ENCODE results near the gene CDADC1.

The CDADC1 gene

DNA sequence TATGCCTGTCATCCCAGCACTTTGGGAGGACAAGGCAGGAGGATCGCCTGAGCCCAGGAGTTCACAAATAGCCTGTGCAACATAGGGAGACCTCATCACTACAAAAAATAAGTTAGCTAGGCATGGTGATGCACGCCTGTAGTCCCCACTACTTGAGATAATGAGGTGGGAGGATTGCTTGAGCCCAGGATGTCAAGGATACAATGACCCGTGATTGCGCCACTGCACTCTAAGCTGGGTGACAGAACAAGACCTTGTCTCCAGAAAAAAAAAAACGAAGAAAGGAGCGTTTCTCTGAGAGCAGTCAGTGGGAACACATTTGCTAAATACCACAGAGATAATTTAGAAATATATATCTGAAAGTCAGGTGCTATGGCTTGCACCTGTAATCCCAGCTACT lies 11.9 kb downstream of the CDADC1 start:
- no peaks in the 10 kb centered on the region for H3F3A ChIP-seq (ENCODE audit: control insufficient read depth, insufficient read depth)
- H3K27me3 ChIP-seq (ENCODE audit: control insufficient read depth, low read length): no peaks in the 10 kb centered on the region
- no peak overlapping the region for H3K4me2 ChIP-seq (ENCODE audit: low read length)
- H4K20me1 ChIP-seq (ENCODE audit: control insufficient read depth, insufficient read depth, low read depth, low read length): no peaks in the 10 kb centered on the region
- no peaks in the 10 kb centered on the region for H3K4me1 ChIP-seq (ENCODE audit: control insufficient read depth, low read length)
- H3K4me3 ChIP-seq (ENCODE audit: low read length): no peak overlapping the region
- TF ChIP-seq, protein P1, sequence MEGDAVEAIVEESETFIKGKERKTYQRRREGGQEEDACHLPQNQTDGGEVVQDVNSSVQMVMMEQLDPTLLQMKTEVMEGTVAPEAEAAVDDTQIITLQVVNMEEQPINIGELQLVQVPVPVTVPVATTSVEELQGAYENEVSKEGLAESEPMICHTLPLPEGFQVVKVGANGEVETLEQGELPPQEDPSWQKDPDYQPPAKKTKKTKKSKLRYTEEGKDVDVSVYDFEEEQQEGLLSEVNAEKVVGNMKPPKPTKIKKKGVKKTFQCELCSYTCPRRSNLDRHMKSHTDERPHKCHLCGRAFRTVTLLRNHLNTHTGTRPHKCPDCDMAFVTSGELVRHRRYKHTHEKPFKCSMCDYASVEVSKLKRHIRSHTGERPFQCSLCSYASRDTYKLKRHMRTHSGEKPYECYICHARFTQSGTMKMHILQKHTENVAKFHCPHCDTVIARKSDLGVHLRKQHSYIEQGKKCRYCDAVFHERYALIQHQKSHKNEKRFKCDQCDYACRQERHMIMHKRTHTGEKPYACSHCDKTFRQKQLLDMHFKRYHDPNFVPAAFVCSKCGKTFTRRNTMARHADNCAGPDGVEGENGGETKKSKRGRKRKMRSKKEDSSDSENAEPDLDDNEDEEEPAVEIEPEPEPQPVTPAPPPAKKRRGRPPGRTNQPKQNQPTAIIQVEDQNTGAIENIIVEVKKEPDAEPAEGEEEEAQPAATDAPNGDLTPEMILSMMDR (IDR thresholded peaks at IDR 0.05; ENCODE audit: low read depth, low read length, poor library complexity, severe bottlenecking): no peak
- TF ChIP-seq EZH2phosphoT487 (IDR thresholded peaks at IDR 0.05; ENCODE audit: borderline replicate concordance, low read length): no peak
- H3K79me2 ChIP-seq (ENCODE audit: control insufficient read depth, low read length): no peaks in the 10 kb centered on the region
- H3K9me3 ChIP-seq (ENCODE audit: control insufficient read depth, insufficient read depth, low read length): no peaks in the 10 kb centered on the region
- peaks cover 41% of the 10 kb centered on the region for H3K36me3 ChIP-seq (ENCODE audit: control insufficient read depth, low read length)
- H3K9me2 ChIP-seq (replicated peaks; ENCODE audit: control insufficient read depth, low read length): no peaks in the 10 kb centered on the region
- H3K27ac ChIP-seq (ENCODE audit: low read depth, low read length): no peak overlapping the region

DNA sequence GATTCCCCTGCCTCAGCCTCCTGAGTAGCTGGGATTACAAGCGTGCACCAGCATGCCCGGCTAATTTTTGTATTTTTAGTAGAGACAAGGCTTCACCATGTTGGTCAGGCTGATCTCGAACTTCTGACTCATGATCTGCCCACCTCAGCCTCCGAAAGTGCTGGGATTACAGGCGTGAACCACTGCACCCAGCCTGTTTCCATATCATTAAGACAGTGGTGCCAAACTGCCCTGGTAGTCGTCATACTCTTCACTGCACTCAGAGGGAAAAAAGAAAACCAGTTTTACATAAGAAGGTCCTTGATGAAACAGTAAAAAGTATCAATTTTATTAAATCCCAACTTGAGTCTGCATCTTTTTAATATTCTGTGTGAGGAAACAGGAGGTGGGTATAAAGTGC lies 14.9 kb downstream of the CDADC1 start:
- H3K27ac ChIP-seq (ENCODE audit: low read depth, low read length): no peak overlapping the region
- H3K79me2 ChIP-seq (ENCODE audit: control insufficient read depth, low read length): no peaks in the 10 kb centered on the region
- H3F3A ChIP-seq (ENCODE audit: control insufficient read depth, insufficient read depth): no peaks in the 10 kb centered on the region
- no peaks in the 10 kb centered on the region for H4K20me1 ChIP-seq (ENCODE audit: control insufficient read depth, insufficient read depth, low read depth, low read length)
- no peak overlapping the region for H3K4me3 ChIP-seq (ENCODE audit: low read length)
- H3K9me2 ChIP-seq (replicated peaks; ENCODE audit: control insufficient read depth, low read length): no peaks in the 10 kb centered on the region
- H3K36me3 ChIP-seq (ENCODE audit: control insufficient read depth, low read length): peaks cover 27% of the 10 kb centered on the region
- no peaks in the 10 kb centered on the region for H3K27me3 ChIP-seq (ENCODE audit: control insufficient read depth, low read length)
- H3K4me2 ChIP-seq (ENCODE audit: low read length): no peak overlapping the region
- no peaks in the 10 kb centered on the region for H3K4me1 ChIP-seq (ENCODE audit: control insufficient read depth, low read length)
- no peaks in the 10 kb centered on the region for H3K9me3 ChIP-seq (ENCODE audit: control insufficient read depth, insufficient read depth, low read length)
- TF ChIP-seq, protein P1 (IDR thresholded peaks at IDR 0.05; ENCODE audit: low read depth, low read length, poor library complexity, severe bottlenecking): no peak

DNA sequence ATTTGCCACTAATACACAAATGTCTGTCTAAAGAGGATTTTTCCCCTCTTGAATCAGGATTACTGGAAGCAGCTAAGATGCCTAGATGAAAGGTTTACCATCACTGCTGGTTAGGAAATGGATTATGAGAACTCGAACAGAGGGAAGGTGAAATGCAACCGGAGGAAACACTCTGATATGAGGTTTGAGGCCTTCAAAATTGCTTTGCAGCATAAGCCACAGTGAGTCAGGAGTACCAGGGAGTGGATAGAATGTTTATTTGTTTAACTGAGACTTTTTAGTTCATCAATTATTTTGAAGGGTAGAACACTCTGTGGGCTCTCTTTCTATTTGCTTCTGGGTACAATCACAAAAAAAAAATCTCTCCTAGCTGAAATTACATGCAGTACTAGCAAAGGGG lies 18.1 kb downstream of the CDADC1 start:
- Histone ChIP-seq H3F3A (ENCODE audit: control insufficient read depth, insufficient read depth) (no peaks in the 10 kb centered on the region), H3K4me2 (ENCODE audit: low read length) (no peak overlapping the region), H3K36me3 (ENCODE audit: control insufficient read depth, low read length) (peaks cover 14% of the 10 kb centered on the region; the same call in 1 of the 2 replicates), H4K20me1 (ENCODE audit: control insufficient read depth, insufficient read depth, low read depth, low read length) (no peaks in the 10 kb centered on the region), H3K27ac (ENCODE audit: low read depth, low read length) (no peak overlapping the region), H3K4me3 (ENCODE audit: low read length) (no peak overlapping the region), H3K4me1 (ENCODE audit: control insufficient read depth, low read length) (no peaks in the 10 kb centered on the region), H3K79me2 (ENCODE audit: control insufficient read depth, low read length) (no peaks in the 10 kb centered on the region), H3K9me3 (ENCODE audit: control insufficient read depth, insufficient read depth, low read length) (no peaks in the 10 kb centered on the region), H3K9me2 (replicated peaks; ENCODE audit: control insufficient read depth, low read length) (no peaks in the 10 kb centered on the region), H3K27me3 (ENCODE audit: control insufficient read depth, low read length) (no peaks in the 10 kb centered on the region)
- TF ChIP-seq, protein P1 (IDR thresholded peaks at IDR 0.05; ENCODE audit: low read depth, low read length, poor library complexity, severe bottlenecking): no peak
- TF ChIP-seq EZH2phosphoT487 (IDR thresholded peaks at IDR 0.05; ENCODE audit: borderline replicate concordance, low read length): no peak

DNA sequence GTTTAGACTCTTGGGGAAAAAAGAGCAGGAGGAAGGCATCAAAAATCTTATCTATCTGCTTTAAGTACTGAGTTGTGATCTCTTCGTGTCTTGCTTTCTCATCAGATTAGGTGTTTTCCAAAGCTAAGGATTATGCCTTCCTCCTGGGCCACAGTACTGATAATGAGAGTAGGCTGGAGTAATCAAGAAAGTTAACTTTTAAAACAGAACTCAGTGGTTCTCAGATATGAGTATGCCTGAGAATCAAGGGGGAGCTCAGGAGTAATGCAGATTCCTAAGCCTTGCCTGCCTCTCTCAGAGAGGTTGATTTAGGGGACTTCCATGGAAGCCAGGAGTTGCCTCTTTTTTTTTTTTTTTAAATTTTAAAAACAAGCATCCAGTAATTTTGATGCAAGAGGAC lies 23.5 kb downstream of the CDADC1 start:
- TF ChIP-seq, protein P1 (IDR thresholded peaks at IDR 0.05; ENCODE audit: low read depth, low read length, poor library complexity, severe bottlenecking): no peak
- no peak for TF ChIP-seq EZH2phosphoT487 (IDR thresholded peaks at IDR 0.05; ENCODE audit: borderline replicate concordance, low read length)
- Histone ChIP-seq H3K27ac (ENCODE audit: low read depth, low read length) (no peak overlapping the region), H4K20me1 (ENCODE audit: control insufficient read depth, insufficient read depth, low read depth, low read length) (no peaks in the 10 kb centered on the region), H3K79me2 (ENCODE audit: control insufficient read depth, low read length) (no peaks in the 10 kb centered on the region), H3F3A (ENCODE audit: control insufficient read depth, insufficient read depth) (no peaks in the 10 kb centered on the region), H3K4me3 (ENCODE audit: low read length) (no peak overlapping the region), H3K9me2 (replicated peaks; ENCODE audit: control insufficient read depth, low read length) (no peaks in the 10 kb centered on the region), H3K9me3 (ENCODE audit: control insufficient read depth, insufficient read depth, low read length) (no peaks in the 10 kb centered on the region), H3K27me3 (ENCODE audit: control insufficient read depth, low read length) (no peaks in the 10 kb centered on the region), H3K36me3 (ENCODE audit: control insufficient read depth, low read length) (peaks cover 3% of the 10 kb centered on the region; the same call in 1 of the 2 replicates), H3K4me1 (ENCODE audit: control insufficient read depth, low read length) (no peaks in the 10 kb centered on the region), H3K4me2 (ENCODE audit: low read length) (no peak overlapping the region)

Data from DOHH2 (cell line).